GM19455 (cell line): ENCODE measurements around the gene PRKCB.

Experiments
- ATAC-seq: cut with Tn5 transposase; IDR thresholded peaks from one replicate; pipeline ENCODE4 v1.9.1; 2021; ENCODE audit not compliant: unreplicated experiment

PRKCB gene

DNA sequence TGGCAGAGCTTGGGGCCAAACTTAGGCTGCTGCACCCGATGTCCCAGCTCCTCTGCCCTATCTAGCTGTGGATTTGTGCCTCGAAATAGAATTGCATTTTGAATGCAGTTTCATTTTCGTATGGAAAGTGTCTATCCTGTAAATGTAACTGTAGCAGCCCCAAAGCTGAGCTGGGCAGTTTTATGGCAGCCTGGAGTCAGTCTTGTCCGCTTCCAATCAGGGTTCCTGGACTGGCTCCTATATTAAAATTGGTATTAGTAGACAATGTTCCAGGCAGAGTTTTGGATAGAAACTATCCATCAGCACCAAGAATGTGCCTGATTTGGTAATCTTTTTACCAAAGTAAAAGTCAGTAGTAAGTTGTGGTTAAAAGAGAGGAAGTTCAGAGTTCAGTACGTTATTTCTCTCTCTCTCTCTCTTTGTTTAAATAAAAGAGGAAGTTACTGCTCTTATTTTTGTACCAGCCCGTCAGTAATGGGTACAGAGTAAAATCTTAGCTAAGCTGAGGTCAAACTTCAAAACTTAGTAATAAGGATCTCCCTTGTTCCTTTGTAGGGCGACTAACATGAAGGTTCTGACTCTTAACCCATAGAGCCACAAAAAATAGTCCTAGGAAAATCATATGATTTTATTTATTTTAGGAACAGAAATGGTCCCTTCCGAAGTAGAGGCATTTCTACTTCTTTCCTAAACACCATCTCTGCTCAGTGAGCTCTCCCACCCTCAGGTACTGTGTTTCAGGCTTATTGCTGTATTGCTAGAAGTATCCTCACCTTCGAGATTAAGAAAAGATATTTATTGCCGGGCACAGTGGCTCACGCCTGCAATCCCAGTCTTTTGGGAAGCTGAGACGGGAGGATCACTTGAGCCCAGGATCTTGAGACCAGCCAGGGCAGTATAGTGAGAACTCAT lies 28.0 kb downstream of the PRKCB start:
- ATAC-seq = peak; percentile 78

DNA sequence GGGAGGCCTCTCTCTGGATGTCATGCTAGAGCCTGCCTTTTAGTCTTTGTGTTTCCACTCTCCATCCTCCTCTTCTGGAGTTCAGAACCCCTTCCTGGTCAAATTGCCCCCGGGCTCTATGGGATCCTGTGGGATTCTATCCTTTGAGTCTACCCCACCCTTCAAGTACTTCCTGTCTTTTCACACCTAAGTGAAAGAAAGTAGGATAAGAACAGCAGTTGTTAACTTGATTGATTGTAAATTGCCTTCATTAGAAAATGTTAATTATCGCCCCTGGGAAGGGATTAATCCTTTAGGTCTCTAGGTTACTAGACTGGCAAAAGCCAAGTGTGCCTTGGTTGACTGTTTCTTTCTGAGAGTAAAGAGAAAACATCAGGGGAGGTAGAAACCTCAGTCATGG lies 30.1 kb downstream of the PRKCB start:
- ATAC-seq = no peak

DNA sequence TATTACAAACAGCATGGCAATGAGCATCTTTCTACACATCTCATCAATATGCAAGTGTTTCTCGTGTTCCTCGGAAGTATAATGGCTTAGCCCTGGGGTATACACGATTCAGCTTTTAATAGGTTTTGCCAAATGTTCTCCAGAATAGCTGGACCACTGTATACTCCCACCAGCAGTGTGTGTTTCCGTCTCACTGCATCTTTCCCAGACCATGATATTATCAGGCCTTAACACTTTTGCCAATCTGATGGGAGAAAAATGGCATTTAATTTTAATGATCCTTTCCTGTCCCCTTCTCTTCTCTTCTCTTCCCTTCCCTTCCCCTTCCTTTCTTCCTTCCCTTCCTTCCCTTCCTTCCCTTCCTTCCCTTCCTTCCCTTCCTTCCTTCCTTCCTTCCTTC lies 30.8 kb downstream of the PRKCB start:
- no peak for ATAC-seq

DNA sequence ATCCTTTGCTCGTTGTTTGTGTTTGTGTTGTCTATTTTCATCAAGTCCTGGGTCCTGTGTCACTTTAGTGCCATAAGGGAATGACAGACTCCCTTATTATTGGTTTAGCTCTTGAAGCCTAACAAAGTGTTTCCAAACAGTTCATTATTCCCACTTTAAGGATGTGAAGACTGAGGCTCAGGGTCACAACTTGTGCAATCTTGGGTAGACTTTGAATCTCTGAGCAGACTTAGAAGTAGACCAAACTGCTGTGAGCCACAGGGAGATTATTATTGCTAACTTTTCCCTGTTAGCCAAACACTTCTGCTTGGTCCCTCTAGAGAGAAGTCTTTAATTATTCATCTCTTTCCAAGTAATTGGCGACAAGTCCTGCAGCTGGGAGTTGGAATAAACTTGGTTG lies 31.8 kb downstream of the PRKCB start:
- ATAC-seq = no peak

- ATAC-seq = no peak
Measured at GRCh38 chr16:23868136-23868535, 32.4 kb downstream of the PRKCB start.

- ATAC-seq = no peak
Measured at GRCh38 chr16:23869052-23869451, 33.3 kb downstream of the PRKCB start.

DNA sequence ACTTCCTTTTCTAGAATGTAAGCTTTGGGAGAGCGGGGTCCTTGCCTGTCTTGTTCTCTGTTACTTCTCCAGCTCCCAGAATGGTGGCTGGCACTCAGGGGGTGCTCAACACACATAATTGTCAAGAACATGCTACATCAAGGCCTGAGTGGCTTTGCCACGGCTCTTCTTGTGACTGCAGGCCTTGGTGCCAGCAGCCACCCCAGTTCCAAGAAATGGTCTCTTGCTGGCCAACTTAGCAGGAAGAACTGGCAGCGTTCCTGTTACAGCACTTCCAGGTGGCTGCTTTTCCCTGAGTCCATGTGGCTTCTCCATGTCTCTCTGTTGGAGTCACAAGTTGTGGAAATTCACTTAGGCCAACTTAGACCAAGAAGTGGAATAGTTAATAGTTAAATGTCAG lies 36.1 kb downstream of the PRKCB start:
- no peak for ATAC-seq

GRCh38 chr16:23874613-23875294 lies 39.0 kb downstream of the PRKCB start:
- ATAC-seq = no peak

DNA sequence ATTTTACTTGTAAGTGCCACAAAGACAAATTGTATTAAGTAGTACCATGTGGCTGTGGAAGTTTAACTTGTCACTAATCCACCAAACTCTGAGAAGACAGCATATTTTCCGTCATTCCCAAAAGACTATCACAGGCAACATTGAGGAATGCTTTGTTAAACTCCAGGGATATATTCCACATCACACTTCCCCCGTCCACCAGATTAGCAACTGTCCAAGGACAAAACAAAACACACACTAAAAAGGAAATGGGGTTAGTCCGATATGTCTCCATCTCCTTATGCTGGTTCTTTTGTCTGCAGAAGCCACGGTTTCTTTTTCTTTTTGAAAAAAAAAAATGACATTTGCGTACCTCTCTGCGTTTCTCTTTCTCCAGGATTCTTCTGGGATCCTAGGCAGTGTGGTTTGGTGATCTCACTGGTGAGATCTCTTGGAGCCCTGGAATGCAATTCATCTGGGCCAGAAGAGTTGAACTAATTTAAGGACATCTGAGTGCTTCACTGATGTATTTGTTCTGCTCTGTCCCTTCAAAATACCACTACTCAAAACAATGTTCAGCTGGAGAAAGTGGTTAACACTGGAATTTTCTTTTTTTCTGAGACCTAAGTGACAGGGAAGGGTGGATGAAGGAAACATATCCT lies 40.6 kb downstream of the PRKCB start:
- no peak for ATAC-seq

DNA sequence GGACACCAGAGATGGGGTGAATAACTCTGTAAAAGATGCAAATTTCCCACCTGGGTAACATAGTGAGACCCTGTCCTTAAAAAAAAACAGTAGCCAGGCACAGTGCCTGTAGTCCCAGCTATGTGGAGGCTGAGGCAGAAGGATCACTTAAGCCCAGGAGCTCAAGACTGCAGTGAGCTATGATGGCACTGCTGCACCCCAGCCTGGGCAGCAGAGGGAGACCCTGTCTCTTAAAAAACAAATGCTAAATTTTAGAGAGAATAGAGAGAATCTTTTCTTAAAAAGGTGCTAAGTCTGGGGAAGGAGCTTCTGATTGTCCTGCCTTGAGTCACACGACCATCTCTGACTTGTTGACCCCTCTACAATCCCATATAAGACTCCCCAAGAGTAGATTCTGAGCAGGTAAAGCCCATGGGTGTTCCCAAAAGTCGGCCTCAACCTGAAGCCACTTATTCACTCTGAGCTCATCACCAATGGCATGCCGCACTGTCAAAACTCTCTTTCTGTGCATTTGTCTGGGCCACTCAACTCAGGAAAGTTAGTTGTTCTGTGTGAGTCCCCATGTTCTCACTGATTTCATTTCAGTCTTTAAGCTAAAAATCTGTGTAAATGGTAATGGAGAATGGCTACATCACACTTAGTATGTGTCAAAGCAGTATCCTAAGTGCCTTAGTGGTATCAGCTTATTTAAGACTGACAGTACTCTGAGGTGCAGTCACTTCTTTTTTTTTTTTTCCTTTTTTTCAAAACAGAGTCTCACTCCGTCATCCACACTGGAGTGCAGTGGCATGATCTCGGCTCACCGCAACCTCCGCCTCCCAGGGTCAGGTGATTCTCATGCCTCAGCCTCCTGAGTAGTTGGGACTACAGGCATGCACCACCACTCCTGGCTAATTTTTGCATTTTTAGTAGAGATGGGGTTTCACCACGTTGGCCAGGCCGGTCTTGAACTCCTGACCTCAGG lies 41.6 kb downstream of the PRKCB start:
- no peak for ATAC-seq

DNA sequence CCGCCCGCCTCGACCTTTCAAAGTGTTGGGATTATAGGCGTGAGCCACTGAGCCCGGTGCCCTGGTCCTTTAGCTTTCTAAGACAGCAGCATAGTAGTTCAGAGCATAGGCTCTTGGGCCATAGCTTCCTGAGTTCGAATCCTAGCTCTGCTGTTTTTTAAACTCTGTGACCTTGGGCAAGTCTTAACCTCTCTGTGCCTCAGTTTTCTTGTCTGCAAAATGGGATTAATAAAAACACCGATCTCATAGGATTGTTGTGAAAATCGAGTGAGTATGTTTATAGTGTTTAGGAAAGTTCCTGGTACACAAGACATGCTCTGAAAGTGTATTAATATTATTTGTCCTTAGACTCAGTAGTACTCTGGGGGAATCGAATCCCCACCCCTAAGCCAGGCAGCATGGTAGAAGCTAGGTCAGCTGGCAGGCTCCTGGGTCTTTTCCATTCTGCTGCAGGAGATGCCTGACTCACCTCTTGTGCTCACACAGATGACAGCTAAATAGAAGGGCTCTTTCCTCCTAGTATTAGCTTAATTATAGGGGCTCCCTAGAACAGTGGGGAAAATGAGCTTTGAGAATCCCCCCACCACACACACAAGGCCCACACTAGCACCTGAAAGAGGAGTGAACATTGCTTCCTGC lies 44.1 kb downstream of the PRKCB start:
- ATAC-seq = no peak

DNA sequence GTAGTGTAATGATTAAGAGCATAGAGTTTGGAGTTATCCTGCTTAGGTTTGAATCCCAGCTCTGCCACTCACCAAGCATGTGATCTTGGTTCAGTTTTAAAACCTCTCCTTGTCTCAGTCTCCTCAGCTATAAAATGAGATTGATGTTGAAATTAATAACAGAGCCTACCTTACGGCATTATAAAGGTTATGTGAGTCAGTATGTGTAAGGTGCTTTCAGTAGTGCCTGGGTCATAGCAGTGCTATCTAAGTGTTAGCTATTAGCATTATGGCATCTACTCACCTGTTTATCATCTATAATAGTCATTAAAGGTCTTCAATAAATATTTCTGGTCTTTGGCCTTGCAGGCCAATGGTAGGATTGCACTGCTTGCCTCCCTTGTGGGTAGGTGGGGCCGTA lies 53.4 kb downstream of the PRKCB start:
- no peak for ATAC-seq

DNA sequence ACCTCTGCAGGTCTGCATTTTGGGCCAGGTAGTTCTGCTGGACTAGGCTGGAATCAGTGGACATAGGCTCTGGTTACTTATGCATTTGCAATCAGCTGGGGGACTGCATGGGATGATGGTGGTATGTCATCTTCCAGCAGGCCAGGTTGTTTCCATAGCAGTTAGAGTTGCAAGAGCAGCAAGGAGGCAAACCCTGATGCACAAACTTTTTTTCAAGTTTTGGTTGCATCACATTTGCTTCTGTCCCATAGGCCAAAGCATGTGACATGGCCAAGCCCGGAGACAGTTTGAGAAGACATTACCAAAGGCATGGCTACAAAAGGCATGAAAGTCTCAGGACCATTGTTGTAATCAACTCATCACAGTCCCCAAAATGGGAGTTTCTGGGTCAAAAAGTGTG lies 58.2 kb downstream of the PRKCB start:
- ATAC-seq = no peak

GRCh38 chr16:23895052-23895451 lies 59.3 kb downstream of the PRKCB start:
- no peak for ATAC-seq

GRCh38 chr16:23896832-23897821 lies 61.3 kb downstream of the PRKCB start:
- ATAC-seq = no peak

- no peak for ATAC-seq
Measured at GRCh38 chr16:23898682-23899430, 63.1 kb downstream of the PRKCB start.

DNA sequence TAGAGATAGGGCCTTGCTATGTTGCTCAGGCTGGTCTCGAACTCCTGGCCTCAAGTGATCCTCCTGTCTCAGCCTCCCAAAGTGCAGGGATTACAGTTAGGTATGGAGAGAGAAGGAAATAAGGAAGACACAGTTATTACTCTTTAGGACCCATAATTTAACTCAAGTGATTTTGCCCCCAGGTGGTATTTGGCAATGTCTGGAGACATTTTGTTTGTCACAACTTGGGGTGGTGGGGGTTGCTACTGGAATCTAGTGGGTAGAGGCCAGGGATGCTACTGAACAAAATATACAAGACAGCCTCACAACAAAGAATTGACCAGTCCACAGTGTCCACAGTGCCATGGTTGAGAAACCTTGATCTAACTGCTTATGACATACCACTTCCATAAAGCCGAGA lies 64.1 kb downstream of the PRKCB start:
- ATAC-seq = no peak

GRCh38 chr16:23900480-23901177 lies 64.8 kb downstream of the PRKCB start:
- no peak for ATAC-seq
